Measurements from ENCODE around the gene CCNY.

Gene CCNY

DNA sequence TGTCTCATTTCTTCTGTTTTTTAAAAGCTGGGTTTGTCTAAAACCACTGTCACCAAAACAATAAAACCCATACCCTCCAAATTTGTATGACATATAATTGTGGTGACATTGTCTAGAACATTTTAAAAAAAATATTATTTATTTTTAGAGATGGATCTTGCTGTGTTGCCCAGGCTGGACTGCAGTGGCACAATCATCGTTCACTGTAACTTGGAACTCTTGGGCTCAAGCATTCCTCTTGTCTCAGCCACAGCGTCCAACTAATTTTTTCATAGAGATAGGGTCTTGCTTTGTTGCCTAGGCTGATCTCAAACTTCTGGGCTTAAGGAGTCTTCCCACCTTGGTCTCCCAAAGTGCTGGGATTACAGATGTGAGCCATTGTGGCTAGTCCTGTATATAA is 116.5 kb downstream of the CCNY start:
- Histone ChIP-seq H3K4me3 (ENCODE audit: low read length, poor library complexity, severe bottlenecking) (no peak overlapping the region), H3K4me2 (ENCODE audit: low read depth, low read length, poor library complexity, severe bottlenecking) (no peak overlapping the region), H3K9me2 (replicated peaks; ENCODE audit: low read depth, low read length) (no peaks in the 10 kb centered on the region), H4K20me1 (ENCODE audit: insufficient read depth, low read length, poor library complexity, severe bottlenecking) (peaks cover 36% of the 10 kb centered on the region), H3K36me3 (ENCODE audit: insufficient read depth, low read length) (no peaks in the 10 kb centered on the region), H2AFZ (ENCODE audit: low read length) (no peak overlapping the region), H3K4me1 (ENCODE audit: insufficient read depth, low read length, poor library complexity, severe bottlenecking) (peaks cover 47% of the 10 kb centered on the region), H3K9me3 (ENCODE audit: insufficient read depth, low read depth, low read length) (no peaks in the 10 kb centered on the region), H3F3A (ENCODE audit: low read depth) (no peaks in the 10 kb centered on the region), H3K79me2 (ENCODE audit: insufficient read depth, low read length) (peaks cover 99% of the 10 kb centered on the region), H3K27me3 (ENCODE audit: insufficient read depth, low read length, poor library complexity, severe bottlenecking) (no peaks in the 10 kb centered on the region), H3K9ac (ENCODE audit: low read depth, low read length, poor library complexity, severe bottlenecking) (no peak overlapping the region)
- TF ChIP-seq EZH2phosphoT487 (IDR thresholded peaks at IDR 0.05; ENCODE audit: borderline replicate concordance) = no peak
- no peak for TF ChIP-seq CTCF (conservative IDR thresholded peaks at IDR 0.05; ENCODE audit: low read length)

- TF ChIP-seq EZH2phosphoT487 (IDR thresholded peaks at IDR 0.05; ENCODE audit: borderline replicate concordance) (no peak), CTCF (conservative IDR thresholded peaks at IDR 0.05; ENCODE audit: low read length) (no peak)
- Histone ChIP-seq H3K4me2 (ENCODE audit: low read depth, low read length, poor library complexity, severe bottlenecking) (no peak overlapping the region), H3K36me3 (ENCODE audit: insufficient read depth, low read length) (no peaks in the 10 kb centered on the region), H2AFZ (ENCODE audit: low read length) (no peak overlapping the region), H3K9me2 (replicated peaks; ENCODE audit: low read depth, low read length) (no peaks in the 10 kb centered on the region), H3K4me1 (ENCODE audit: insufficient read depth, low read length, poor library complexity, severe bottlenecking) (peaks cover 35% of the 10 kb centered on the region), H3F3A (ENCODE audit: low read depth) (no peaks in the 10 kb centered on the region), H3K27me3 (ENCODE audit: insufficient read depth, low read length, poor library complexity, severe bottlenecking) (no peaks in the 10 kb centered on the region), H3K4me3 (ENCODE audit: low read length, poor library complexity, severe bottlenecking) (no peak overlapping the region), H4K20me1 (ENCODE audit: insufficient read depth, low read length, poor library complexity, severe bottlenecking) (peaks cover 36% of the 10 kb centered on the region), H3K79me2 (ENCODE audit: insufficient read depth, low read length) (peaks cover 99% of the 10 kb centered on the region), H3K9ac (ENCODE audit: low read depth, low read length, poor library complexity, severe bottlenecking) (no peak overlapping the region), H3K9me3 (ENCODE audit: insufficient read depth, low read depth, low read length) (no peaks in the 10 kb centered on the region)
These were observed 117.7 kb downstream of the CCNY start for GRCh38 chr10:35453855-35454532.

- Histone ChIP-seq H3F3A (ENCODE audit: low read depth) (no peaks in the 10 kb centered on the region), H3K4me1 (ENCODE audit: insufficient read depth, low read length, poor library complexity, severe bottlenecking) (peaks cover 19% of the 10 kb centered on the region), H4K20me1 (ENCODE audit: insufficient read depth, low read length, poor library complexity, severe bottlenecking) (peaks cover 40% of the 10 kb centered on the region), H3K9me2 (replicated peaks; ENCODE audit: low read depth, low read length) (no peaks in the 10 kb centered on the region), H3K9me3 (ENCODE audit: insufficient read depth, low read depth, low read length) (no peaks in the 10 kb centered on the region), H3K9ac (ENCODE audit: low read depth, low read length, poor library complexity, severe bottlenecking) (no peak overlapping the region), H3K27me3 (ENCODE audit: insufficient read depth, low read length, poor library complexity, severe bottlenecking) (no peaks in the 10 kb centered on the region), H2AFZ (ENCODE audit: low read length) (no peak overlapping the region), H3K79me2 (ENCODE audit: insufficient read depth, low read length) (peaks cover 99% of the 10 kb centered on the region), H3K4me3 (ENCODE audit: low read length, poor library complexity, severe bottlenecking) (no peak overlapping the region), H3K4me2 (ENCODE audit: low read depth, low read length, poor library complexity, severe bottlenecking) (no peak overlapping the region), H3K36me3 (ENCODE audit: insufficient read depth, low read length) (no peaks in the 10 kb centered on the region)
- TF ChIP-seq EZH2phosphoT487 (IDR thresholded peaks at IDR 0.05; ENCODE audit: borderline replicate concordance) = no peak
These were observed 119.9 kb downstream of the CCNY start for GRCh38 chr10:35456153-35456720.

All from Loucy (cell line).